Measurements from ENCODE around the gene RPL26.
A peak's percentile ranks its signal among the peaks of the same experiment; 100 is the strongest.
"Not testable (repeated sequence)": the region's sequence is repeated elsewhere in the genome, so short reads cannot be mapped to it uniquely, and the experiment has no call there.

Gene RPL26

GRCh38 chr17:8406174-8406573, 23.2 kb upstream of the RPL26 start:
- Mint-ChIP-seq H3K4me3 (no peak overlapping the region), H3K4me1 (peaks cover 7% of the 10 kb centered on the region), H3K36me3 (no peaks in the 10 kb centered on the region), H3K9me3 (no peaks in the 10 kb centered on the region), H3K27ac (no peak overlapping the region), H3K27me3 (peaks cover 10% of the 10 kb centered on the region)

GRCh38 chr17:8405499-8406016, 22.6 kb upstream of the RPL26 start:
- H3K36me3 Mint-ChIP-seq, result no peaks in the 10 kb centered on the region
- H3K27me3 Mint-ChIP-seq, result peaks cover 13% of the 10 kb centered on the region
- H3K27ac Mint-ChIP-seq, result no peak overlapping the region
- no peaks in the 10 kb centered on the region for H3K9me3 Mint-ChIP-seq
- peaks cover 7% of the 10 kb centered on the region for H3K4me1 Mint-ChIP-seq
- no peak overlapping the region for H3K4me3 Mint-ChIP-seq

- no peaks in the 10 kb centered on the region for H3K36me3 Mint-ChIP-seq
- no peaks in the 10 kb centered on the region for H3K4me1 Mint-ChIP-seq
- H3K9me3 Mint-ChIP-seq, result no peaks in the 10 kb centered on the region
- H3K4me3 Mint-ChIP-seq, result no peak overlapping the region
- peaks cover 16% of the 10 kb centered on the region for H3K27me3 Mint-ChIP-seq
- no peak overlapping the region for H3K27ac Mint-ChIP-seq
These were observed 20.0 kb upstream of the RPL26 start for GRCh38 chr17:8402921-8403536.

- no peaks in the 10 kb centered on the region for H3K9me3 Mint-ChIP-seq
- H3K36me3 Mint-ChIP-seq, result no peaks in the 10 kb centered on the region
- peaks cover 17% of the 10 kb centered on the region for H3K27me3 Mint-ChIP-seq
- H3K4me3 Mint-ChIP-seq, result no peak overlapping the region
- H3K27ac Mint-ChIP-seq, result no peak overlapping the region
- H3K4me1 Mint-ChIP-seq, result no peaks in the 10 kb centered on the region
These were observed 18.1 kb upstream of the RPL26 start for GRCh38 chr17:8401107-8401506.

- Mint-ChIP-seq H3K36me3 (no peaks in the 10 kb centered on the region), H3K4me3 (no peak overlapping the region), H3K27me3 (peaks cover 17% of the 10 kb centered on the region), H3K9me3 (no peaks in the 10 kb centered on the region), H3K27ac (no peak overlapping the region), H3K4me1 (peaks cover 3% of the 10 kb centered on the region)
These were observed 16.0 kb upstream of the RPL26 start for GRCh38 chr17:8398980-8399379.

GRCh38 chr17:8397636-8398035, 14.6 kb upstream of the RPL26 start, which contains the start of gene RNF222:
TSS of gene RNF222 (minus strand) at chr17:8397827. CDS start at chr17:8393461, 4,366 bp downstream.
- Mint-ChIP-seq H3K27me3 (peaks cover 15% of the 10 kb centered on the region), H3K4me3 (no peak within 1 kb of the TSS), H3K27ac (no peak within 1 kb of the TSS), H3K36me3 (no peaks in the 10 kb centered on the region), H3K4me1 (peaks cover 10% of the 10 kb centered on the region), H3K9me3 (no peaks in the 10 kb centered on the region)

- not testable (repeated sequence) for H3K36me3 Mint-ChIP-seq, H3K27ac Mint-ChIP-seq, H3K4me3 Mint-ChIP-seq, H3K9me3 Mint-ChIP-seq, H3K27me3 Mint-ChIP-seq
- H3K4me1 Mint-ChIP-seq, result peaks cover 13% of the 10 kb centered on the region
These were observed 11.5 kb upstream of the RPL26 start for GRCh38 chr17:8394497-8394896.

- Mint-ChIP-seq H3K4me1 (peaks cover 13% of the 10 kb centered on the region), H3K27me3 (peaks cover 4% of the 10 kb centered on the region), H3K27ac (peak overlapping the region; percentile 79), H3K36me3 (no peaks in the 10 kb centered on the region), H3K9me3 (no peaks in the 10 kb centered on the region), H3K4me3 (no peak overlapping the region)
These were observed 10.7 kb upstream of the RPL26 start for GRCh38 chr17:8393470-8394231.

GRCh38 chr17:8392674-8393469, 9.9 kb upstream of the RPL26 start:
- no peaks in the 10 kb centered on the region for H3K9me3 Mint-ChIP-seq
- peaks cover 13% of the 10 kb centered on the region for H3K4me1 Mint-ChIP-seq
- H3K27me3 Mint-ChIP-seq, result peaks cover 2% of the 10 kb centered on the region
- H3K27ac Mint-ChIP-seq, result no peak overlapping the region
- no peak overlapping the region for H3K4me3 Mint-ChIP-seq
- H3K36me3 Mint-ChIP-seq, result no peaks in the 10 kb centered on the region

- Mint-ChIP-seq H3K36me3 (no peaks in the 10 kb centered on the region), H3K27ac (no peak overlapping the region), H3K4me1 (peaks cover 13% of the 10 kb centered on the region), H3K9me3 (no peaks in the 10 kb centered on the region), H3K27me3 (no peaks in the 10 kb centered on the region), H3K4me3 (no peak overlapping the region)
These were observed 9.3 kb upstream of the RPL26 start for GRCh38 chr17:8392274-8392673.

- H3K27ac Mint-ChIP-seq, result no peak overlapping the region
- H3K4me1 Mint-ChIP-seq, result peaks cover 15% of the 10 kb centered on the region
- no peak overlapping the region for H3K4me3 Mint-ChIP-seq
- H3K27me3 Mint-ChIP-seq, result no peaks in the 10 kb centered on the region
- H3K9me3 Mint-ChIP-seq, result no peaks in the 10 kb centered on the region
- no peaks in the 10 kb centered on the region for H3K36me3 Mint-ChIP-seq
These were observed 8.7 kb upstream of the RPL26 start for GRCh38 chr17:8391711-8392110.

GRCh38 chr17:8387914-8388651, 5.1 kb upstream of the RPL26 start:
- Mint-ChIP-seq H3K4me3 (no peak overlapping the region), H3K36me3 (peaks cover under 1% of the 10 kb centered on the region), H3K4me1 (peaks cover 20% of the 10 kb centered on the region), H3K27ac (no peak overlapping the region), H3K27me3 (no peaks in the 10 kb centered on the region), H3K9me3 (no peaks in the 10 kb centered on the region)

GRCh38 chr17:8386841-8387240, 3.8 kb upstream of the RPL26 start:
- no peaks in the 10 kb centered on the region for H3K27me3 Mint-ChIP-seq
- peaks cover 11% of the 10 kb centered on the region for H3K36me3 Mint-ChIP-seq
- no peaks in the 10 kb centered on the region for H3K9me3 Mint-ChIP-seq
- peak overlapping the region; percentile 9 for H3K4me3 Mint-ChIP-seq
- H3K27ac Mint-ChIP-seq, result peak overlapping the region; percentile 56
- H3K4me1 Mint-ChIP-seq, result peaks cover 20% of the 10 kb centered on the region

- H3K36me3 Mint-ChIP-seq, result peaks cover 21% of the 10 kb centered on the region
- H3K27ac Mint-ChIP-seq, result peak overlapping the region; percentile 83
- H3K4me1 Mint-ChIP-seq, result peaks cover 34% of the 10 kb centered on the region
- H3K9me3 Mint-ChIP-seq, result no peaks in the 10 kb centered on the region
- H3K27me3 Mint-ChIP-seq, result no peaks in the 10 kb centered on the region
- peak overlapping the region; percentile 100 for H3K4me3 Mint-ChIP-seq
These were observed 1.9 kb upstream of the RPL26 start for GRCh38 chr17:8384801-8385378.

GRCh38 chr17:8382880-8383142, 182 bp downstream of the RPL26 start:
- H3K27me3 Mint-ChIP-seq, result no peaks in the 10 kb centered on the region
- H3K36me3 Mint-ChIP-seq, result peaks cover 27% of the 10 kb centered on the region
- peak overlapping the region; percentile 98 for H3K27ac Mint-ChIP-seq
- peaks cover 48% of the 10 kb centered on the region for H3K4me1 Mint-ChIP-seq
- H3K4me3 Mint-ChIP-seq, result peak overlapping the region; percentile 100
- H3K9me3 Mint-ChIP-seq, result no peaks in the 10 kb centered on the region
